Measurements from ENCODE around the gene LIPF.

GRCh38 chr10:88616250-88616977, 47.8 kb upstream of the LIPF start:
- no peak for TF ChIP-seq EZH2 (IDR thresholded peaks at IDR 0.05)
- no peak for TF ChIP-seq MAX (IDR thresholded peaks at IDR 0.05)

Data from HCT116 (cell line).